ENCODE measurements around the gene FRMD4A.

FRMD4A gene

GRCh38 chr10:14360961-14361360, 30.2 kb upstream of the FRMD4A start:
- Histone ChIP-seq H3K4me3 (ENCODE audit: low read length) (no peak overlapping the region), H2AFZ (ENCODE audit: low read length) (no peak overlapping the region), H3F3A (ENCODE audit: insufficient read depth, low read length) (no peaks in the 10 kb centered on the region), H3K9ac (ENCODE audit: low read length) (no peak overlapping the region), H3K4me1 (ENCODE audit: low read length) (no peaks in the 10 kb centered on the region), H3K36me3 (replicated peaks; ENCODE audit: insufficient read depth, low read length) (no peaks in the 10 kb centered on the region), H3K9me3 (replicated peaks; ENCODE audit: insufficient read depth, low read length) (no peaks in the 10 kb centered on the region), H3K27me3 (replicated peaks; ENCODE audit: insufficient read depth, low read length) (no peaks in the 10 kb centered on the region), H3K9me2 (replicated peaks; ENCODE audit: insufficient read depth, low read length) (no peaks in the 10 kb centered on the region), H3K79me2 (ENCODE audit: low read length) (no peaks in the 10 kb centered on the region), H3K4me2 (ENCODE audit: low read depth, low read length) (no peak overlapping the region), H3K27ac (ENCODE audit: low read length) (no peak overlapping the region), H4K20me1 (ENCODE audit: insufficient read depth, low read length) (no peaks in the 10 kb centered on the region)
- TF ChIP-seq EZH2 (optimal IDR thresholded peaks at IDR 0.05; ENCODE audit: low read depth, low read length) (no peak), CTCF (IDR thresholded peaks at IDR 0.05; ENCODE audit: low read length) (no peak), EZH2phosphoT487 (IDR thresholded peaks at IDR 0.05; ENCODE audit: low read length) (no peak)
- DNase-seq = no peak

- H3K4me1 ChIP-seq (ENCODE audit: low read length) = no peaks in the 10 kb centered on the region
- no peak overlapping the region for H3K9ac ChIP-seq (ENCODE audit: low read length)
- H3K36me3 ChIP-seq (replicated peaks; ENCODE audit: insufficient read depth, low read length) = no peaks in the 10 kb centered on the region
- no peak overlapping the region for H3K4me2 ChIP-seq (ENCODE audit: low read depth, low read length)
- TF ChIP-seq CTCF (IDR thresholded peaks at IDR 0.05; ENCODE audit: low read length) (no peak), EZH2phosphoT487 (IDR thresholded peaks at IDR 0.05; ENCODE audit: low read length) (no peak), EZH2 (optimal IDR thresholded peaks at IDR 0.05; ENCODE audit: low read depth, low read length) (no peak)
- H4K20me1 ChIP-seq (ENCODE audit: insufficient read depth, low read length) = no peaks in the 10 kb centered on the region
- no peak overlapping the region for H3K4me3 ChIP-seq (ENCODE audit: low read length)
- no peaks in the 10 kb centered on the region for H3K27me3 ChIP-seq (replicated peaks; ENCODE audit: insufficient read depth, low read length)
- no peak overlapping the region for H2AFZ ChIP-seq (ENCODE audit: low read length)
- H3K79me2 ChIP-seq (ENCODE audit: low read length) = no peaks in the 10 kb centered on the region
- H3K27ac ChIP-seq (ENCODE audit: low read length) = no peak overlapping the region
- DNase-seq = no peak
- H3K9me2 ChIP-seq (replicated peaks; ENCODE audit: insufficient read depth, low read length) = no peaks in the 10 kb centered on the region
- no peaks in the 10 kb centered on the region for H3F3A ChIP-seq (ENCODE audit: insufficient read depth, low read length)
- no peaks in the 10 kb centered on the region for H3K9me3 ChIP-seq (replicated peaks; ENCODE audit: insufficient read depth, low read length)
Measured at GRCh38 chr10:14360515-14360914, 29.8 kb upstream of the FRMD4A start.

GRCh38 chr10:14358886-14359573, 28.3 kb upstream of the FRMD4A start:
- no peaks in the 10 kb centered on the region for H3K9me2 ChIP-seq (replicated peaks; ENCODE audit: insufficient read depth, low read length)
- H3K27me3 ChIP-seq (replicated peaks; ENCODE audit: insufficient read depth, low read length) = no peaks in the 10 kb centered on the region
- H4K20me1 ChIP-seq (ENCODE audit: insufficient read depth, low read length) = no peaks in the 10 kb centered on the region
- H3K4me3 ChIP-seq (ENCODE audit: low read length) = no peak overlapping the region
- H2AFZ ChIP-seq (ENCODE audit: low read length) = no peak overlapping the region
- no peaks in the 10 kb centered on the region for H3K4me1 ChIP-seq (ENCODE audit: low read length)
- no peak overlapping the region for H3K27ac ChIP-seq (ENCODE audit: low read length)
- no peaks in the 10 kb centered on the region for H3K9me3 ChIP-seq (replicated peaks; ENCODE audit: insufficient read depth, low read length)
- no peak overlapping the region for H3K4me2 ChIP-seq (ENCODE audit: low read depth, low read length)
- H3K36me3 ChIP-seq (replicated peaks; ENCODE audit: insufficient read depth, low read length) = no peaks in the 10 kb centered on the region
- TF ChIP-seq CTCF (IDR thresholded peaks at IDR 0.05; ENCODE audit: low read length) = no peak
- TF ChIP-seq EZH2phosphoT487 (IDR thresholded peaks at IDR 0.05; ENCODE audit: low read length) = no peak
- no peak for TF ChIP-seq EZH2 (optimal IDR thresholded peaks at IDR 0.05; ENCODE audit: low read depth, low read length)
- no peak overlapping the region for H3K9ac ChIP-seq (ENCODE audit: low read length)
- no peak for DNase-seq
- no peaks in the 10 kb centered on the region for H3K79me2 ChIP-seq (ENCODE audit: low read length)
- no peaks in the 10 kb centered on the region for H3F3A ChIP-seq (ENCODE audit: insufficient read depth, low read length)

Data from MM.1S (cell line).